Activated CD4-positive, alpha-beta memory T cell treated with anti-CD3 and anti-CD28 coated beads, Interleukin-2, amount 10 ng/mL, durations not matched to agents 7 days and 5 days (primary cell): ENCODE measurements around the gene GAB1. TPM values are rescaled to one million over a fixed set of nuclear protein-coding genes. Genes with fewer than 3 reads are reported as not detected.

Source experiments
- CTCF ChIA-PET: fragments of 350-600 bp; sonication (Branson Sonifier 250); formaldehyde crosslinking; loops from one replicate; lab custom pipeline; 2021; ENCODE audit warnings: antibody characterized with exemption, inconsistent platforms; lab: Charles Lee
- POLR2A ChIA-PET: fragments of 350-600 bp; sonication (Branson Sonifier 250); formaldehyde crosslinking; loops from one replicate; lab custom pipeline; 2021; ENCODE audit warnings: antibody characterized with exemption; lab: Charles Lee
- DNase-seq: peaks from one replicate; pipeline ENCODE4 v3.0.0-alpha.2; 2020
- H3K27ac Mint-ChIP-seq: one replicate; pipeline ENCODE4 v1.8.0; 2021; ENCODE audit warnings: mild to moderate bottlenecking, mixed read lengths
- H3K27me3 Mint-ChIP-seq: one replicate; pipeline ENCODE4 v1.8.0; 2021; ENCODE audit warnings: mixed read lengths
- H3K36me3 Mint-ChIP-seq: one replicate; pipeline ENCODE4 v1.8.0; 2021; ENCODE audit warnings: low read depth, mixed read lengths
- H3K4me1 Mint-ChIP-seq: one replicate; pipeline ENCODE4 v1.8.0; 2021; ENCODE audit warnings: mixed read lengths
- H3K4me3 Mint-ChIP-seq: one replicate; pipeline ENCODE4 v1.8.0; 2021; ENCODE audit warnings: mild to moderate bottlenecking, mixed read lengths
- H3K9me3 Mint-ChIP-seq: one replicate; pipeline ENCODE4 v1.8.0; 2021; ENCODE audit warnings: mixed read lengths
- total RNA-seq, 2 experiments: library from RNA; stranded (reverse); gene quantifications; one replicate each; pipeline ENCODE4 v1.2.3, GENCODE V29; 2021

GAB1 gene
- total RNA-seq, 2 experiments from 2014 or later: 0.80 to 0.86 TPM

DNA sequence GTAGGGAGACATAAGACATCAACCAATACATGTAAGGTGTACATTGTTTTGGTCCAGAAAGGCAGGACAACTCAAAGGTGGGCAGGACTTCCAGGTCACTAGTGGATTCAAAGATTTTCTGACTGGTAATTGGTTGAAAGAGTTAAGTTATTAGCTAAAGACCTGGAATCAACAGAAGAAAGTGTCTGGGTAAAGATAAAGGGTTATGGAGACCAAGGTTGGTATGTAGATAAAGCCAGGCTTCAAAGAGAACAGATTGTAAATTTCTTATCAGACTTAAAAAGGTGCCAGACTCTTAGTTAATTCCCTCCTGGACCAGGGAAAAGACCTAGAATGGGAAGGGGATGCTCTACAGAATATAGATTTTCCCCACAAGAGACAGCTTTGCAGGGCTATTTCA lies 28.3 kb upstream of the GAB1 start:
- Mint-ChIP-seq H3K27me3 (peaks cover 5% of the 10 kb centered on the region), H3K9me3 (no peaks in the 10 kb centered on the region), H3K27ac (no peak overlapping the region), H3K36me3 (no peaks in the 10 kb centered on the region), H3K4me3 (no peak overlapping the region), H3K4me1 (no peaks in the 10 kb centered on the region)
- ChIA-PET POLR2A (no interaction called here), CTCF (no interaction called here)
- no peak for DNase-seq

- no peak overlapping the region for H3K27ac Mint-ChIP-seq
- H3K9me3 Mint-ChIP-seq: no peaks in the 10 kb centered on the region
Observed at GRCh38 chr4:143311924-143312323, 24.8 kb upstream of the GAB1 start.

DNA sequence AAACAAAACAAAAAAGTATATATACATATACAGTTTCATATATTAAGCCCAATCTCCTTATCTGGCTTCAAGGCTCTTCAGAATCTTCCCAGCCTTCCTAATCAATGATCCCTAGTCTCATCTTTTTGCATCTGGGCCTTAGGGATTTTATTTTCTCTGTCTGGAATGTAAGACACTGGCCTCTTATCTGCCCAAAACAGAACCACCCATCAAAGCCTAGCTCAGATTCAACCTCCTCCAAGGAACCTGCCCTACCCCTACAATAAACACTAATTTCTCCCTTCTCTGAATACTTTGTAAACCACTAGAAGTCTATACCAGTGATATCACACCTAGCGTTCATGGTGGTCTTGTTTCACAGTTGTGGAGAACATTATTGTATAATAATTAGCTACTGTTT lies 23.2 kb upstream of the GAB1 start:
- Mint-ChIP-seq H3K36me3 (no peaks in the 10 kb centered on the region), H3K9me3 (no peaks in the 10 kb centered on the region), H3K4me3 (no peak overlapping the region), H3K4me1 (no peaks in the 10 kb centered on the region), H3K27ac (no peak overlapping the region), H3K27me3 (peaks cover 5% of the 10 kb centered on the region)
- no peak for DNase-seq
- CTCF ChIA-PET: no interaction called here
- POLR2A ChIA-PET: no interaction called here

More at GRCh38 chr4:143311924-143312323, 24.8 kb upstream of the GAB1 start:
- Mint-ChIP-seq H3K4me1 (no peaks in the 10 kb centered on the region), H3K36me3 (no peaks in the 10 kb centered on the region), H3K27me3 (peaks cover 5% of the 10 kb centered on the region), H3K4me3 (no peak overlapping the region)
- no peak for DNase-seq
- CTCF ChIA-PET: no interaction called here
- POLR2A ChIA-PET: no interaction called here

- Mint-ChIP-seq H3K4me3 (no peak overlapping the region), H3K9me3 (no peaks in the 10 kb centered on the region), H3K36me3 (no peaks in the 10 kb centered on the region), H3K4me1 (no peaks in the 10 kb centered on the region), H3K27ac (no peak overlapping the region), H3K27me3 (peaks cover 5% of the 10 kb centered on the region)
- POLR2A ChIA-PET: no interaction called here
- CTCF ChIA-PET: no interaction called here
- DNase-seq: no peak
Observed at GRCh38 chr4:143313996-143314395, 22.7 kb upstream of the GAB1 start.

DNA sequence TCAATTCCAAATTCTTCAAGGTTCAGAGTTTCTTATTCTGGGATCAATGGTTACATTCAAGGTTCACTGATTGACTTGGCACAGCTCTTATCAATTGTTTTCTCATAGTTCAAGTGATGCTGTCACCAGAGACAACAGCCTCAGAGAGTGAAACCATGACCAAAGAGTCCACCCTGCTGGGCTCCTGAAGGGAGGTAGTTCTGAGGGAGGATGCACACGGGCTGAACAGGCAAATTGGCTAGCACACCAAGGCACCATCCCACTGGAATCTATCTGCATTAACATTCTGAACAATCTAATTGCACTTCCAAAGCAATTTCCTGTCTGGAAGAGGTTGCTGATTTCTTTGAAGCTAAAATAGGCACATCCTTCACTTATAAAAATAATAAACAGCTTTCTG lies 16.6 kb upstream of the GAB1 start:
- no peaks in the 10 kb centered on the region for H3K9me3 Mint-ChIP-seq
- H3K4me3 Mint-ChIP-seq: no peak overlapping the region
- no peak for DNase-seq
- H3K27ac Mint-ChIP-seq: no peak overlapping the region
- H3K4me1 Mint-ChIP-seq: no peaks in the 10 kb centered on the region
- ChIA-PET CTCF (no interaction called here), POLR2A (no interaction called here)
- H3K27me3 Mint-ChIP-seq: peaks cover 8% of the 10 kb centered on the region
- H3K36me3 Mint-ChIP-seq: no peaks in the 10 kb centered on the region

- H3K4me3 Mint-ChIP-seq: no peak overlapping the region
- H3K27me3 Mint-ChIP-seq: peaks cover 16% of the 10 kb centered on the region
- no peaks in the 10 kb centered on the region for H3K4me1 Mint-ChIP-seq
- H3K27ac Mint-ChIP-seq: no peak overlapping the region
- POLR2A ChIA-PET: no interaction called here
- no peaks in the 10 kb centered on the region for H3K9me3 Mint-ChIP-seq
- CTCF ChIA-PET: no interaction called here
- DNase-seq: no peak
- H3K36me3 Mint-ChIP-seq: no peaks in the 10 kb centered on the region
Observed at GRCh38 chr4:143326735-143327134, 9.9 kb upstream of the GAB1 start.

DNA sequence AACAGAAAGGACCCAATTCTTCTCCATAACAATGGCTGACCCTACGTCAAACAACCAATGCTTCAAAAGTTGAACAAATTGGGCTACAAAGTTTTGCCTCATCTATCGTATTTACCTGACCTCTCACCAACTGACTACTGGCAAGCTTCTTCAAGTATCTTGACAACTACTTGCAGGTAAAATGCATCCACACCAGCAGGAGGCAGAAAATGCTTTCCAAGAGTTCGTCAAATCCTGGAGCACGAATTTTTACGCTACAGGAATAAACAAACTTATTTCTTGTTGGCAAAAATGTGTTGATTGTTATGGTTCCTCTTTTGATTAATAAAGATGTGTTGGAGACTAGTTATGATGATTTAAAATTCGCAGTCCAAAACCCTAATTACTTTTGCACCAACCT lies 6.7 kb upstream of the GAB1 start:
- peaks cover 24% of the 10 kb centered on the region for H3K27me3 Mint-ChIP-seq
- no peaks in the 10 kb centered on the region for H3K36me3 Mint-ChIP-seq
- ChIA-PET CTCF (no interaction called here), POLR2A (no interaction called here)
- no peak overlapping the region for H3K4me3 Mint-ChIP-seq
- DNase-seq: no peak
- H3K9me3 Mint-ChIP-seq: no peaks in the 10 kb centered on the region
- no peaks in the 10 kb centered on the region for H3K4me1 Mint-ChIP-seq
- H3K27ac Mint-ChIP-seq: no peak overlapping the region

GRCh38 chr4:143335979-143336780 lies 496 bp upstream of the GAB1 start:
- peak; percentile 24 for DNase-seq
- peaks cover 9% of the 10 kb centered on the region for H3K4me1 Mint-ChIP-seq
- H3K9me3 Mint-ChIP-seq: no peaks in the 10 kb centered on the region
- no peaks in the 10 kb centered on the region for H3K36me3 Mint-ChIP-seq
- ChIA-PET CTCF (interaction anchor here (0.6 kb wide), 1 partner anchor 433 kb away, joined by 4 read pairs; no protein-coding TSS in a partner anchor), POLR2A (interaction anchor here (1.0 to 1.9 kb wide), 2 partner anchors 20 to 22 kb away, joined by 3 to 5 read pairs; no protein-coding TSS in a partner anchor)
- peaks cover 50% of the 10 kb centered on the region for H3K27me3 Mint-ChIP-seq
- peak overlapping the region; percentile 73 for H3K4me3 Mint-ChIP-seq
- H3K27ac Mint-ChIP-seq: no peak overlapping the region

- H3K4me1 Mint-ChIP-seq: peaks cover 9% of the 10 kb centered on the region
- H3K36me3 Mint-ChIP-seq: no peaks in the 10 kb centered on the region
- CTCF ChIA-PET: no interaction called here
- H3K27me3 Mint-ChIP-seq: peaks cover 51% of the 10 kb centered on the region
- no peaks in the 10 kb centered on the region for H3K9me3 Mint-ChIP-seq
- no peak for DNase-seq
- POLR2A ChIA-PET: interaction anchor here (1.0 to 1.9 kb wide), 2 partner anchors 19 to 21 kb away, joined by 3 to 5 read pairs; no protein-coding TSS in a partner anchor
- H3K27ac Mint-ChIP-seq: no peak overlapping the region
- H3K4me3 Mint-ChIP-seq: peak overlapping the region; percentile 73
Observed at GRCh38 chr4:143337600-143338287, 1.1 kb downstream of the GAB1 start.

DNA sequence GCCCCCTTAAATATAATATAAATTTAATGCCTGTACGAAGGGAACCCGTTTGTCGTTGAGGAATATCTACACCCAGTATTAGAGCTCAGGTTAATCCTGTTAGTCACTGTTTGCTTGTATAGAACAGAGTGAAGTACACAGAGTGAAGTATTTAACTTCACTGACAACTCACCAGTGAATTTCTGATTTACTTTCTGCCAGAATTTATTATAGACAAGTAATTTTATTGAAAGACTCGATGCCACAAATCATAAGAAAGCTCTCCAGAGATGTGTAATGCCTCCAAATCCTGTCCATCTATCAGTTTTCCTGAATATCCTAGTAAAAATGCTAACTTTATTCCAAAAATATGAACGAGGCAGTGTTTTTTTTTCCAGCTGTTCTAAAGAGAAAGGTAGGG lies 1.6 kb downstream of the GAB1 start:
- H3K4me3 Mint-ChIP-seq: no peak overlapping the region
- H3K27me3 Mint-ChIP-seq: peaks cover 51% of the 10 kb centered on the region

DNA sequence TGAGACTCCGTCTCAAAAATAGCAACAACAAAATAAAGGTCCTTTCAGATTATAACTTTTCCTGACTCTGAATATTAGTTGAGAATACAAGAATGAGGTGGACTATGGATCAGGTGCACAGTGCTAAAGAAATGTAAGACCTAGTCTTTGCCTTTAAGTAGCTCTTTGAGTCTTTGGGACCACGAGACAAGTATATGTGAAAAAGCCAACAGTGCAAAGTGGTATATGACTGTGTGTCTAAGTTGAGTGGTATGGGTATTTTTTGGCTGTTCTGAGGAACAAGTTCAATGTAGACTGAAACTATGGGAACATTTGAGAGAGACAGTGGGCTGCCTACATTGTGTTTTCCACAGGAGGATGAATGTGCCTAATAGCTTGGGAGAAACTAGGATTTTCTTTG lies 2.8 kb downstream of the GAB1 start:
- CTCF ChIA-PET: no interaction called here

More for the DNA sequence above, 1.6 kb downstream of the GAB1 start:
- CTCF ChIA-PET: no interaction called here
- DNase-seq: no peak
- Mint-ChIP-seq H3K4me1 (peaks cover 9% of the 10 kb centered on the region), H3K36me3 (no peaks in the 10 kb centered on the region), H3K9me3 (no peaks in the 10 kb centered on the region), H3K27ac (no peak overlapping the region)
- POLR2A ChIA-PET: no interaction called here

GRCh38 chr4:143341186-143341755 lies 4.6 kb downstream of the GAB1 start:
- H3K4me1 Mint-ChIP-seq: peaks cover 5% of the 10 kb centered on the region
- no peaks in the 10 kb centered on the region for H3K36me3 Mint-ChIP-seq
- no peak overlapping the region for H3K27ac Mint-ChIP-seq
- H3K4me3 Mint-ChIP-seq: no peak overlapping the region
- POLR2A ChIA-PET: no interaction called here
- DNase-seq: no peak
- CTCF ChIA-PET: no interaction called here
- H3K9me3 Mint-ChIP-seq: no peaks in the 10 kb centered on the region
- H3K27me3 Mint-ChIP-seq: peaks cover 52% of the 10 kb centered on the region

More for the DNA sequence above, 2.8 kb downstream of the GAB1 start:
- Mint-ChIP-seq H3K27ac (no peak overlapping the region), H3K4me3 (no peak overlapping the region), H3K36me3 (no peaks in the 10 kb centered on the region), H3K9me3 (no peaks in the 10 kb centered on the region), H3K4me1 (peaks cover 9% of the 10 kb centered on the region), H3K27me3 (peaks cover 55% of the 10 kb centered on the region)
- no peak for DNase-seq
- POLR2A ChIA-PET: no interaction called here

DNA sequence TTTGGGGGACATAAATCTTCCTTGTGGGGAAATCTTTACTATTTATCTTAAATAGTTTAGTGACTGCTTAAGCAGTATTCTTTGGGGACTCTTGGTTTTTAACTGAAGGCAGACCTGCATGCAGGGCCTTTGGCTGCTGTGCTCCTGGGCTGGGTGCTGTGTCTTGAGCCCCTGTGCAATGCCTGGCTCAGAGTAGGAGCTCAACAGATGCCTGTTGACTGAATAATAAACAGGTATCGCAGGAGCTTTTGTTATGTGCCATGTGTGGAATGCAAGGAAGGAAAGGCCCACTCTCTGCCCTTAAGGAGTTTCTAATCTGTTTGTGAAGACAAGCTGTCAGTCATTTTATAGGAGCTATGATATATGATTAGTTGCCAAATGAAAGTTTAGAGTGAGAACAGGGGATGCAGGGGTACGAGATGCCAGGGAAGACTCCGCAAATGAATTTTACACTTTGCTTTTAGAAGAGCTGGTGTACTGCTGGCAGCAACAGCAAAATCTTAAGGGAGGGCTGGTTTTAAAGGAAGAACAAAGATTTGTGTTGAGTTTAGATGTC lies 6.7 kb downstream of the GAB1 start:
- DNase-seq: no peak
- CTCF ChIA-PET: no interaction called here
- POLR2A ChIA-PET: no interaction called here
- Mint-ChIP-seq H3K27me3 (peaks cover 49% of the 10 kb centered on the region), H3K9me3 (no peaks in the 10 kb centered on the region), H3K4me3 (no peak overlapping the region), H3K36me3 (no peaks in the 10 kb centered on the region), H3K4me1 (no peaks in the 10 kb centered on the region), H3K27ac (no peak overlapping the region)
